Epithelial cell of prostate (primary cell): Measurements from ENCODE around the gene AKAP6.
A peak's percentile ranks its signal among the peaks of the same experiment; 100 is the strongest.

Experiments used
- DNase-seq: peaks from one replicate; pipeline ENCODE4 v3.0.0-alpha.2; 2011; ENCODE audit warnings: low read depth, low spot score
- H3K27ac ChIP-seq: fragments of 450-650 bp; 2 replicates; pipeline ENCODE4 v1.5.1; 2017; ENCODE audit warnings: mild to moderate bottlenecking

Gene AKAP6

DNA sequence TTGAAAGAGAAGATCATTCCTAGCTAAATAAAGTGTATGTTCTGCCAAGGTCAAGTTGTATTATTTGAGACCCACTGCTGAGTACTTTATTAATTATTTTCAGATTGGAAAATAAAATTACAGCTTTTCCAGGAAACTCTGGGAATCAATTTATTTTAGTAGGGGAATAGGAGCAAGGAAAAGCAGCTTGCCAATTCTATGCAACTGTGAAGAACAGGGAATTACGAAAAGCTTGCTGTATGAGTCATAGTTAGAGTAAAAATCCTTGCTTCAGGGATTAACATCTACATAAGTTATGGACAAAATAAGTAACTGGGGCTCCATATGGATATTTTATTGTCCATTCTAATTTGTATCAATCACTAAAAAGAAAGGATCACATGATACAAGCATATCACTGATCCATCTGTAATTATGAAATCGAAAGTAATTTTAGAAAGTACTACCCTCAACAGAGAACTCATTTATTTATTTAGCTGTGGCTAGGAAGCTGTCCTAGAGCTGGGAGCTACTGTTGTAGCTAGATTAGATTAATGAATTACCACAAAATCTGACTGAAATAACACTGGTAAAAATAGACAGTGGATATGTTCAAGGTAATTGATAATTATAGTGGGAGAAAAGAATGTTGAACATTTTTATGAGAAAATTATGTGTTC lies 306.1 kb downstream of the AKAP6 start:
- no peak for DNase-seq
- no peak overlapping the region for H3K27ac ChIP-seq

DNA sequence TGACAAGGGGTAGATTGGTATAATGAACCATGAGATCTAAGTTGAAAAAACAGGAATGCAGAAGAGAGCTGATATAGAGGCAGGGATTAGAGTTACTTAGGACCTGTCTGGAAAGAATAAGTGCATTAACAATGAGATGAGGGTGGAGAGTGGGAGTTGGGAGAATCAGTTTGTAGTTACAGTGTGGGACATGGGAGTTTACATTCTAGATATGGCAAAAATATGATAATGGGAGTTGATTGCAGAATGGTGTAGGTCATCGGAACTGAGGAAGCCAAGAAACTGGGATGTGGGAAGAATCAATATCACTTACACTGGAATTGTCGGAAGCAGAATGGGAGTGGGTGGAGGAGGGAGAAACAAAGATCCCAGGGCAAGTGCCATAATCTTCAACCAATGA lies 308.5 kb downstream of the AKAP6 start:
- no peak overlapping the region for H3K27ac ChIP-seq
- no peak for DNase-seq

- no peak for DNase-seq
- H3K27ac ChIP-seq: no peak overlapping the region
Measured at GRCh38 chr14:32639208-32639607, 310.1 kb downstream of the AKAP6 start.

DNA sequence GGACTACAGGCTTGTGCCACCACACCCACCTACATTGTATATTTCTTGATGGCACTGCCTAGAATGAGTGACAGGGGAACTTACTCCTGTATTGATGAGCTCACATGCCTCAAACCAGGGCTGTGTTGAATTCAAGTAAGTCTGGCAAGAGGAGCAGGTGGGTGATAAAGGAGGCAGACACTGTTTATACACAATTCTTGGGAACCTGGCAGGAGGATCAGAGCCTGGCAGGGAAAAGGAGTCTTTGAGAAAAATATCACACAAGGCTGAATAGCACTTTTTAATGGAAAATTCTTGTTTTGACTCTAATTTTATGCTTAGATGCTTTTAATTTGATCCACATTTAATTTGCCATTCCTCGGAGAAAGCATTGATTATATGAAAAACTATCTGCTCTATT lies 316.5 kb downstream of the AKAP6 start:
- DNase-seq: no peak
- no peak overlapping the region for H3K27ac ChIP-seq

GRCh38 chr14:32648434-32648833 lies 319.3 kb downstream of the AKAP6 start:
- DNase-seq: peak; percentile 46
- no peak overlapping the region for H3K27ac ChIP-seq

DNA sequence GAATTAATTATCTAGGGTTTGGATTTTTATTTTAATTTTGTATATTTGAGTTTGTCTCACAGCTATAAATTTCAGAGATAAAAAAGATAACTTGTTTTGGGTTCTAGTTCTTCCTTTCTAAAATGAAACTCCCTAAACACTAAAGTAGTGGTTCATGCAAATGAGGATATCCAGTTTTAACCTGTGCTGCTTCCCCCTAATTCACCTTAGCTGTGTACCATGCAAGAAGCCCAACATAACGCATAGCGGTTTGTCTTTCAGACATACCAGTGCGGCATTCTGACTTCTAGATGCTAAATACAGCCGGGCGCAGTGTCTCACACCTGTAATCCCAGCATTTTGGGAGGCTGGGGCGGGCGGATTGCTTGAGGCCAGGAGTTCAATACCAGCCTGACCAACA lies 320.9 kb downstream of the AKAP6 start:
- H3K27ac ChIP-seq: no peak overlapping the region
- no peak for DNase-seq

DNA sequence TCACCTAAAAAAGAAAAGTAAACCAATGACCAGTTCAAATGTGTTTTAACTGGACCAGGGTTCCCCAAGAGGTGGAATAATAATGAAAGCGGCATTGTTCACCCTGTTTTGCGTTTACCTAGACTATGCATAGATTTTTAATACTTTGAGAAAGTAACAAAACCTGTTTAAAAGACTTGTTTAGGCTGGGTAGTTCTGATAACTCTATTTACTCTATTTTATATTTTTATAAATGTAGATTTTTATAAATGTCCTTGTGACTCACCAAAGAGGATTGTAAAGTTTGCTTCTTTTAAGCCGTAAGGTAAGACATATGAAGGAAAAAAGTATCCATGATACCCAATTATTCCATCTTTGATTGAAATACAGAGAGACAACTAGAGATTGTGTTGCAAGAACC lies 321.6 kb downstream of the AKAP6 start:
- no peak for DNase-seq
- no peak overlapping the region for H3K27ac ChIP-seq

GRCh38 chr14:32654106-32654505 lies 325.0 kb downstream of the AKAP6 start:
- no peak overlapping the region for H3K27ac ChIP-seq
- DNase-seq: no peak

GRCh38 chr14:32656601-32657000 lies 327.5 kb downstream of the AKAP6 start:
- no peak overlapping the region for H3K27ac ChIP-seq
- DNase-seq: no peak

DNA sequence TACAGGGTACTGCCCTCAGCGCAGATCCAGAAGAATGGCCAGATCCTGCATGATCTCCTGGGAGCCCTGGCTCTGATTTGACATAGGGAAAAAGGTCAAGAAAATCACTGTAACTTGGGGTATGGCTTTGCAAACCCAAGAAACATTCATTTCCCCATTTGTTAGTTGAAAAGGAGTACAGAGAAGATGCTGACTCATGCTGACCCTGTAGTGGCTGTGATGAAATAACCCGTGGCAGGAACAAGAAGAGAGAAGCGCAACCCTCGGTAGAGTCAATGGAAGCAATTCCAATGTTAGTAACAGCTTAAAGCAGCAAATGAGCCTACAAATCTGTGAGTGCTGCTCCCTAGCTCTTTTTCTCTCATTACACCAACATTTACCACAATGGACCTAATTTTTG lies 328.0 kb downstream of the AKAP6 start:
- no peak overlapping the region for H3K27ac ChIP-seq
- DNase-seq: no peak

- no peak overlapping the region for H3K27ac ChIP-seq
Measured at GRCh38 chr14:32661216-32661615, 332.1 kb downstream of the AKAP6 start.

DNA sequence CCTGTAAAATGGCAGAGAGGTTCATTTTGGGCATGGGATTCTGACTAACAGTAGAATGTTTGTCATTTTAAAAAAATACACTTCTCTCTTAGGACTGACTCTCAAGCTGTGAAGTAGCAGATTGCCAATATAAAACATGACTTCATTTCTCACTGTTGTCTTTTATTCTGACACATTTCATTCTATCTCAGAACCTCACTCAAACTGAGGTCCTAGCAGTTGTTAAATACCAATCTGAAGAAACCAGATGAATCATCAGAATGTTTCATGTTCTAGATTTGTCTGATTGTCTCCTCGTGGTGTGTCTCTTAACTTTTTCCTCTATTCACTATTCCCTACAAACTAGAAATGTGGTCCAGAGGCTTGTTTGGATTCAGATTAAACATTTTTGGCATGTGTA lies 333.1 kb downstream of the AKAP6 start:
- no peak overlapping the region for H3K27ac ChIP-seq
- DNase-seq: peak; percentile 12

More at GRCh38 chr14:32661216-32661615, 332.1 kb downstream of the AKAP6 start:
- DNase-seq: no peak

GRCh38 chr14:32666308-32666707 lies 337.2 kb downstream of the AKAP6 start:
- no peak overlapping the region for H3K27ac ChIP-seq
- DNase-seq: no peak

- DNase-seq: no peak
- no peak overlapping the region for H3K27ac ChIP-seq
Measured at GRCh38 chr14:32667287-32667686, 338.2 kb downstream of the AKAP6 start.

- no peak for DNase-seq
- no peak overlapping the region for H3K27ac ChIP-seq
Measured at GRCh38 chr14:32667791-32668190, 338.7 kb downstream of the AKAP6 start.

- H3K27ac ChIP-seq: no peak overlapping the region
- no peak for DNase-seq
Measured at GRCh38 chr14:32669391-32669790, 340.3 kb downstream of the AKAP6 start.

GRCh38 chr14:32675433-32675832 lies 346.3 kb downstream of the AKAP6 start:
- DNase-seq: no peak
- no peak overlapping the region for H3K27ac ChIP-seq

DNA sequence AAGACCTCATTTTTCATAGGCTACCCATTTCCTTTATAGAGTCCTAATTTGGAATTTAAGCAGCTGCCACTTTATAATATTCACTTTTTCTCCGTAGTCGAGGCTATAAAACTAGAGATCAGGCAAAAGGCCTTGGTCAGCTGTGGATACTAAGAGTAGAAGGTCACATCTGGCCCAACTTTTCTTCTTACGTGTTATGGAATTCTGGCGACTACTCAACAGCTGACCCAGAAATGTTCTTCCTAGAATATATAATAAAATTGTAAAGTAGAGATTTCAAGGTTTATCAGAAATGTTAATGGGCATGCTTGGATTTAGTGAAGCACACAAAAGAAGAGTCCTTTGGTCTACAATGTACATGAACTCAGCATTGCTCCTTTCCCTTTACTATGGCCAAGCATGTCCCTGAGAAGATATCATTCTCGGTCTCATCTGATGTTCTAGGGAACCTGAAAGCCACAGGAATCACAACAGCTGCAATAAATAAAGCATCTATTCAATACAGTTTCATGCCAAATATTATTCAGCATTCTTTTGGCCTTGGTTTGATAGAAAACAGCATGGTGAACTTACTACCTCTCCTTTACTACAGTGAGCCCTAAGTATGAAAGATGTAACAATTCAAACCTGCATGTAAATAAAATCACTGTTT lies 348.2 kb downstream of the AKAP6 start:
- DNase-seq: no peak
- no peak overlapping the region for H3K27ac ChIP-seq

DNA sequence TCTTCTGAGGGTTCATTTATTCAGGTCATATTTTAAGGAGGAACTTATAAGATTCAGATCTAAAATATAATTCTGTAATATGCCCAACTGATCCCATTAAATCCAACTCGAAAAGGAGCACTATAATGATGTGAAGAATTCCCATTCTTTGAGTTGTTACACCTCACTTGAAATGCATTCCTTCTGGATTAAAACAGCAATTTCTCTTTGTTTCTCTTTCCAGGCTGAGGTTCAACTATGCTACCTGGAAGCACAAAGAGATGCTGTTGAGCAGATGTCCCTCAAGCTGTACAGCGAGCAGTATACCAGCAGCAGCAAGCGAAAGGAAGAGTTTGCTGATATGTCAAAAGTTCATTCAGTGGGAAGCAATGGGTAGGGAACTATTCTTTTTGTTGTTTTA lies 349.0 kb downstream of the AKAP6 start:
- no peak for DNase-seq
- no peak overlapping the region for H3K27ac ChIP-seq

- no peak for DNase-seq
- H3K27ac ChIP-seq: no peak overlapping the region
Measured at GRCh38 chr14:32679927-32680612, 351.0 kb downstream of the AKAP6 start.

DNA sequence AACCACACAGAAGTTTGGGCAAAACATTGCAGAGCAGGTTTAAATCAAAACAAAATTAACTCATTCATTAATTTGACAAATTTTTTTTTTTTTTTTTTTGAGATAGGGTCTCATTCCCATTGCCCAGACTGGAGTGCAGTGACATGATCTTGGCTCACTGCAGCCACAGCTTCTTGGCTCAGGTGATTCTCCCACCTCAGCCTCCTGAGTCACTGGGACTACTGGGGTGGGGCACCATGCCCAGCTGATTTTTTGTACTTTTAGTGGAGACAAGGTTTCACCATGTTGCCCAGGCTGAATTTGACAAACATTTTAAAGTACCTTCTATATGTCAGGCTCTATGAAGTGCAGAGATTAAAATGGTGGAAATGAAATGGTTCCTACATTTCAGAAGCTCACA lies 352.5 kb downstream of the AKAP6 start:
- DNase-seq: no peak
- H3K27ac ChIP-seq: no peak overlapping the region

GRCh38 chr14:32682214-32682613 lies 353.1 kb downstream of the AKAP6 start:
- no peak for DNase-seq
- no peak overlapping the region for H3K27ac ChIP-seq
